Thoracic aorta (tissue), 2 donors: ENCODE measurements around the gene ZNF687. TPM values are rescaled to one million over a fixed set of nuclear protein-coding genes. Genes with fewer than 3 reads are reported as not detected.

Source experiments
- ATAC-seq: fragments of 150-250 bp; one replicate; pipeline ENCODE4 v1.8.0; 2017; ENCODE audit warnings: low read depth; ENCODE audit not compliant: insufficient number of reproducible peaks, low FRiP score
- DNase-seq: peaks from one replicate; pipeline ENCODE4 v3.0.0-alpha.2; 2020; ENCODE audit warnings: low spot score
- H3K27ac ChIP-seq, 2 donors: fragments of 200-600 bp; sonication (generic); 1 replicate in 1 of 2; 2 replicates in 1 of 2; pipeline ENCODE4 v1.5.1; 2016; ENCODE audit warnings: mild to moderate bottlenecking in 2 of 2, moderate library complexity in 2 of 2
- H3K27me3 ChIP-seq: fragments of 200-600 bp; sonication (generic); replicated peaks from 2 replicates; pipeline ENCODE4 v1.6.0; 2016; ENCODE audit warnings: mild to moderate bottlenecking; ENCODE audit not compliant: insufficient read depth
- H3K36me3 ChIP-seq: fragments of 200-600 bp; sonication (generic); one replicate; pipeline ENCODE4 v1.5.1; 2016
- H3K4me1 ChIP-seq, 2 donors: fragments of 200-600 bp; sonication (generic); 1 replicate in 1 of 2; 2 replicates in 1 of 2; pipeline versions ENCODE4 v1.5.1 to v1.6.0; 2016; ENCODE audit warnings: low read depth in 2 of 2, mild to moderate bottlenecking in 1 of 2; ENCODE audit not compliant: control insufficient read depth in 1 of 2
- H3K4me3 ChIP-seq: fragments of 200-600 bp; sonication (generic); 2 replicates; pipeline ENCODE4 v1.5.1; 2016; ENCODE audit warnings: mild to moderate bottlenecking
- H3K9me3 ChIP-seq: fragments of 200-600 bp; sonication (generic); 2 replicates; pipeline ENCODE4 v1.5.1; 2016
- total RNA-seq, 2 donors: library from RNA; depleted of rRNA; stranded (reverse); fragments of >200 nt; gene quantifications; one replicate each; pipeline versions ENCODE4 v1.1.0 to v1.2.3, GENCODE V29; 2016
- TF ChIP-seq, protein P1 (sequence below): fragments of 200-600 bp; sonication (generic); IDR thresholded peaks from one replicate; pipeline ENCODE4 v1.5.1; 2019; ENCODE audit warnings: antibody characterized with exemption

ZNF687 gene, protein sequence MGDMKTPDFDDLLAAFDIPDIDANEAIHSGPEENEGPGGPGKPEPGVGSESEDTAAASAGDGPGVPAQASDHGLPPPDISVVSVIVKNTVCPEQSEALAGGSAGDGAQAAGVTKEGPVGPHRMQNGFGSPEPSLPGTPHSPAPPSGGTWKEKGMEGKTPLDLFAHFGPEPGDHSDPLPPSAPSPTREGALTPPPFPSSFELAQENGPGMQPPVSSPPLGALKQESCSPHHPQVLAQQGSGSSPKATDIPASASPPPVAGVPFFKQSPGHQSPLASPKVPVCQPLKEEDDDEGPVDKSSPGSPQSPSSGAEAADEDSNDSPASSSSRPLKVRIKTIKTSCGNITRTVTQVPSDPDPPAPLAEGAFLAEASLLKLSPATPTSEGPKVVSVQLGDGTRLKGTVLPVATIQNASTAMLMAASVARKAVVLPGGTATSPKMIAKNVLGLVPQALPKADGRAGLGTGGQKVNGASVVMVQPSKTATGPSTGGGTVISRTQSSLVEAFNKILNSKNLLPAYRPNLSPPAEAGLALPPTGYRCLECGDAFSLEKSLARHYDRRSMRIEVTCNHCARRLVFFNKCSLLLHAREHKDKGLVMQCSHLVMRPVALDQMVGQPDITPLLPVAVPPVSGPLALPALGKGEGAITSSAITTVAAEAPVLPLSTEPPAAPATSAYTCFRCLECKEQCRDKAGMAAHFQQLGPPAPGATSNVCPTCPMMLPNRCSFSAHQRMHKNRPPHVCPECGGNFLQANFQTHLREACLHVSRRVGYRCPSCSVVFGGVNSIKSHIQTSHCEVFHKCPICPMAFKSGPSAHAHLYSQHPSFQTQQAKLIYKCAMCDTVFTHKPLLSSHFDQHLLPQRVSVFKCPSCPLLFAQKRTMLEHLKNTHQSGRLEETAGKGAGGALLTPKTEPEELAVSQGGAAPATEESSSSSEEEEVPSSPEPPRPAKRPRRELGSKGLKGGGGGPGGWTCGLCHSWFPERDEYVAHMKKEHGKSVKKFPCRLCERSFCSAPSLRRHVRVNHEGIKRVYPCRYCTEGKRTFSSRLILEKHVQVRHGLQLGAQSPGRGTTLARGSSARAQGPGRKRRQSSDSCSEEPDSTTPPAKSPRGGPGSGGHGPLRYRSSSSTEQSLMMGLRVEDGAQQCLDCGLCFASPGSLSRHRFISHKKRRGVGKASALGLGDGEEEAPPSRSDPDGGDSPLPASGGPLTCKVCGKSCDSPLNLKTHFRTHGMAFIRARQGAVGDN
- total RNA-seq = 10 to 100 TPM; 22.7 to 32.2 TPM

DNA sequence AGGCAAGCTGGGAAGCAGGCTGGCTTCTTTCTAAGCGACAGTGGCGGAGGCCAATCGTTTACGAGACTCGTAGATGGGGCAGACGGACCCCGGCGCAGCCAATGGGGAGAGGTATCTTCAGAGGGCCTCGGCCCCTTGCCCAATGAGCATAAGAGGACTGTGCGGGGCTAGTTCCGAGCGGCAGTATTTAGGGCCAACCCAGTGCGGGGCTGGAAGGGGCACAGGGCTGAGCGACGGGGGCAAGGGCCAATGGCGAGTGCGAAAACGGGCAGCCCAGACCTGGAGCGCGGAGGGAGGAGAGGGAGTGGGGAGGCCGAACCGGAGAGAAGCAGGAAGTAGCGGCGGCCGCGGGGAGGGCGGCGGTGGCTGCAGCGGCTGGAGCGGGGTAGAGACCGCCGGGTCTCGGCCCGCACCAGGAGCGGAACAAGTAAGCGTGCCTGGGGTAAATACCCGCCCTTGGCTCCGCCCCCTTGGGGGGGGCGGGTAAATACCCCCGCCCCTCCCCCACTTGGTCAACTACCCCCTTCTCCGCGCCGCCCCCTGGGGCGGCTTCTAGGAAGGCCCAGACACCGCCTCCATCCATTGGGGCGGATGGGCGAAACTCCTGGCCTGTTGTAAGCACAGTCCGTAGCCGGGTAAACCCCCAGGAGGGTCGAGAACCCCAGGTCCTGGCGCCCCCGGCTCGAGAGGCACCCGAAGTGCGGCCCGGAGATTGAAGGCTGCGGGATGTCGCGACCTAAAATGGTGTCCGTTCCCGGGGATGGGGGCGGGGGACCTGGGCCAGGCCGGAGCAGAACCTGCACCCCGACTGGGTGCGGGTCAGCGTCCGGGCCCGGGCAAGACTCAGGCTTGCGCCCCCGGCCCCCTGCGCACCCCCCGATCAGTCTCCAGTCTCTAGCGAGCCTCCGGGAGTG lies at the start of gene ZNF687:
Gene ZNF687, plus strand, starts transcription at position 331 of the 914 bp plus-strand sequence. CDS start 3,993 bp downstream, outside the sequence.
- no peaks in the 10 kb centered on the region for H3K27me3 ChIP-seq
- peak within 1 kb of the TSS; percentile 81 for H3K4me3 ChIP-seq
- peaks cover 16% of the 10 kb centered on the region for H3K36me3 ChIP-seq
- DNase-seq = peak; percentile 100
- H3K9me3 ChIP-seq = no peaks in the 10 kb centered on the region
- TF ChIP-seq, protein P1, sequence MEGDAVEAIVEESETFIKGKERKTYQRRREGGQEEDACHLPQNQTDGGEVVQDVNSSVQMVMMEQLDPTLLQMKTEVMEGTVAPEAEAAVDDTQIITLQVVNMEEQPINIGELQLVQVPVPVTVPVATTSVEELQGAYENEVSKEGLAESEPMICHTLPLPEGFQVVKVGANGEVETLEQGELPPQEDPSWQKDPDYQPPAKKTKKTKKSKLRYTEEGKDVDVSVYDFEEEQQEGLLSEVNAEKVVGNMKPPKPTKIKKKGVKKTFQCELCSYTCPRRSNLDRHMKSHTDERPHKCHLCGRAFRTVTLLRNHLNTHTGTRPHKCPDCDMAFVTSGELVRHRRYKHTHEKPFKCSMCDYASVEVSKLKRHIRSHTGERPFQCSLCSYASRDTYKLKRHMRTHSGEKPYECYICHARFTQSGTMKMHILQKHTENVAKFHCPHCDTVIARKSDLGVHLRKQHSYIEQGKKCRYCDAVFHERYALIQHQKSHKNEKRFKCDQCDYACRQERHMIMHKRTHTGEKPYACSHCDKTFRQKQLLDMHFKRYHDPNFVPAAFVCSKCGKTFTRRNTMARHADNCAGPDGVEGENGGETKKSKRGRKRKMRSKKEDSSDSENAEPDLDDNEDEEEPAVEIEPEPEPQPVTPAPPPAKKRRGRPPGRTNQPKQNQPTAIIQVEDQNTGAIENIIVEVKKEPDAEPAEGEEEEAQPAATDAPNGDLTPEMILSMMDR = no peak
- peak; percentile 86 for ATAC-seq
- peak within 1 kb of the TSS; percentile 88 to 100 for H3K27ac ChIP-seq
- H3K4me1 ChIP-seq = peaks cover 11 to 18% of the 10 kb centered on the region in 2 donors

DNA sequence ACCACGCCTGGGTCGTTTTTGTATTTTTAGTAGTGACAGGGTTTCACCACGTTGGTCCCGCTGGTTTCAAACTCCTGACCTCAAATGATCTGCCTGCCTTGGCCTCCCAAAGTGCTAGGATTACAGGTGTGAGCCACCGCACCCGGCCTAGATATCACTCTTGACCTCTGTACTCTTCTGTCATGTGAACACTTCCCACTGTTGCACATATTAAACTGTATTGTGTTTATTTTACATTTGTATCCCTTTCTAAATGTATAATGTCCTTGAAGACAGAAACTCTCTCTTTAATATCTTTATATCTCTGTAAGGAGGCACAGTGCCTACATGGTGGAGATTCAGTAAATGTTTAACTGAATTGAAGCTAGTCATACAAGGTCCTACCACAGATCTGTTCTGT lies 46.9 kb upstream of the ZNF687 start:
- Histone ChIP-seq H3K4me3 (no peak overlapping the region), H3K4me1 (no peaks in the 10 kb centered on the region), H3K9me3 (no peaks in the 10 kb centered on the region), H3K27me3 (no peaks in the 10 kb centered on the region), H3K36me3 (peaks cover 81% of the 10 kb centered on the region), H3K27ac (no peak overlapping the region)
- DNase-seq = no peak
- ATAC-seq = no peak
- TF ChIP-seq, protein P1 = no peak

DNA sequence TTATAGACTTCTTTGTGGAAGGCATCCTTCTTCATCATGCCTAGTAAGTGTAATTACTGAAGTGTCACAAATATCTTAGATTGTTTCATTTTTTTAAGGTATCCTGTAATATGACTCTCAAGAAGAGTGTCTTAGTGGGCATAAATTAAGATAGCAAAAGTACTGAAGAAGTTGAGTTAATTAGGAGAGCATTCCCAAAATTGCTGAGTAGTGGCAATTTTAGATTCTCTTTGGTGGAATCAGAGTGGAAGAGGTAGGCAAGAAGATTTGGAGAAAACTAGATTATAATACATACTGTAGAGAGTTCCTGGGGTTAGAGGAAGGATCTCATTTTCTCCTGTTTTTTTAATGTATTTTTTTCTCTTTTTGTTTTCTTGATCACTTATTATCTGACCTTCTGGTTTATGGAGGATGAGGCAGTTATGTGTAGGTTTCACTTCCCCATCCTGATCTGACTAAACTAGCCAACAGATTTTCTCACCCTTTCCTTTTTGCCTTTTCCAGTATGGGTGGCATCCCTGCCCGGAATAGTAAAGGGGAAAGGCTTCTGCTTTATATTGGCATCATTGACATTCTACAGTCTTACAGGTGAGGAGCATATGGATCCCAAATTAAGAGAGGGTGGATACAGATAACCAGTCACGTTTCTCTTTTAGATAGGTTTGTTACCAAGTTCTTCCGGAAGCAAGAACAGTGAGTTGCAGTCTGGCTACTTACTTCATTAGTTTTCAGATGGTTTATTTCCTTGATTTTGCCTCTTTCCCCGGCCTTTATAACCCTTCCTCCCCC lies 44.2 kb upstream of the ZNF687 start:
- Histone ChIP-seq H3K4me3 (no peak overlapping the region), H3K36me3 (peaks cover 80% of the 10 kb centered on the region), H3K9me3 (no peaks in the 10 kb centered on the region), H3K4me1 (no peaks in the 10 kb centered on the region), H3K27ac (no peak overlapping the region), H3K27me3 (no peaks in the 10 kb centered on the region)
- ATAC-seq = no peak
- no peak for DNase-seq
- TF ChIP-seq, protein P1 = no peak

DNA sequence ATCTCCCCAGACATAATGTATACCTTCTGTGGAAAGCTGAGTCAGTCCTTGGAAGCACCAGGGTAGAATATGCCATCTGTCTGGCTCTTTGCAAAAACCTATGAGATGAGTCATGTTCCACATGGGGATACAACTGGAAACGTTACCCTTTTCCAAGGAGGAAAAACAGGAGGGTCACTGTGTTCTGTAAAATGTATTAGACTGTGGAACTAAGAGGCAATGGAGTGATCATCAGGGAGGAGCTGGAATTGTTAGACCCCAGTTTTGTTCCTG lies 43.7 kb upstream of the ZNF687 start:
- DNase-seq (no peak), ATAC-seq (no peak)
- TF ChIP-seq, protein P1 = no peak
- no peaks in the 10 kb centered on the region for H3K4me1 ChIP-seq
- no peaks in the 10 kb centered on the region for H3K9me3 ChIP-seq
- peaks cover 85% of the 10 kb centered on the region for H3K36me3 ChIP-seq
- H3K27me3 ChIP-seq = no peaks in the 10 kb centered on the region
- no peak overlapping the region for H3K27ac ChIP-seq
- no peak overlapping the region for H3K4me3 ChIP-seq
